Endothelial cell (in vitro differentiated cells): ENCODE measurements around the gene IL19. TPM values are rescaled to one million over a fixed set of nuclear protein-coding genes. Genes with fewer than 3 reads are reported as not detected.
"Not testable (repeated sequence)": the region's sequence is repeated elsewhere in the genome, so short reads cannot be mapped to it uniquely, and the experiment has no call there.

Experiments used
- DNase-seq: peaks from one replicate; pipeline ENCODE4 v3.0.0; 2021; ENCODE audit warnings: low spot score
- H3K27ac Mint-ChIP-seq: one replicate; pipeline ENCODE4 v1.8.0; 2021; ENCODE audit warnings: mixed read lengths, inconsistent platforms; ENCODE audit not compliant: unreplicated experiment
- H3K27me3 Mint-ChIP-seq: one replicate; pipeline ENCODE4 v1.8.0; 2021; ENCODE audit warnings: mild to moderate bottlenecking, moderate library complexity, mixed read lengths, inconsistent platforms; ENCODE audit not compliant: unreplicated experiment
- H3K36me3 Mint-ChIP-seq: one replicate; pipeline ENCODE4 v1.8.0; 2021; ENCODE audit warnings: mild to moderate bottlenecking, low read depth, mixed read lengths, inconsistent platforms; ENCODE audit not compliant: unreplicated experiment
- H3K4me1 Mint-ChIP-seq: one replicate; pipeline ENCODE4 v1.8.0; 2021; ENCODE audit warnings: mild to moderate bottlenecking, mixed read lengths, inconsistent platforms; ENCODE audit not compliant: unreplicated experiment
- H3K4me3 Mint-ChIP-seq: one replicate; pipeline ENCODE4 v1.8.0; 2021; ENCODE audit warnings: mild to moderate bottlenecking, mixed read lengths, inconsistent platforms; ENCODE audit not compliant: unreplicated experiment
- H3K9me3 Mint-ChIP-seq: one replicate; pipeline ENCODE4 v1.8.0; 2021; ENCODE audit warnings: mixed read lengths, inconsistent platforms; ENCODE audit not compliant: unreplicated experiment
- total RNA-seq: library from RNA; stranded (reverse); fragmentation: NEBNext Ultra II Directional; extraction: Animal tissue kit (Norgen Biotek cat#: 25700); gene quantifications from one replicate; pipeline ENCODE4 v1.2.1, GENCODE V29; 2021; ENCODE audit not compliant: unreplicated experiment
- TF ChIP-seq, protein P1 (sequence below): fragments of 200-600 bp; sonication (generic); IDR thresholded peaks from one replicate; pipeline ENCODE4 v1.5.0; 2021; ENCODE audit warnings: antibody characterized with exemption; ENCODE audit not compliant: unreplicated experiment

Gene IL19
- total RNA-seq, 1 donor from 2014 or later = not detected

DNA sequence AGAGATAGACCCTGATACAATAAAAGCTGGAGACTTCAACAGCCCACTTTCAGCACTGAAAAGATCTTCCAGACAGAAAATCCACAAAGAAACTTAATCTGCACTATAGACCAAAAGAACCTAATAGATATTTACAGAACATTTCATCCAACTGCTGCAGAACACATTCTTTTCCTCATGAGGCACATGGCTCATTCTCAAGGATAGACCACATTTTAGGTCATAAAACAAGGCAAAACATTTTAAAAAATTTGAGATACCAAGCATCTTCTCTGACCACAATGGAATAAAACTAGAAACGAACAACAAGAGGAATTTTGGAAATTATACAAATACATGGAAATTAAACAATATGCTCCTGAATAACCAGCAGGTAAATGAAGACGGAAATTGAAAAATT, 79.8 kb downstream of the IL19 start:
- Mint-ChIP-seq H3K27ac (no peak overlapping the region), H3K4me3 (no peak overlapping the region), H3K27me3 (peaks cover 3% of the 10 kb centered on the region), H3K36me3 (no peaks in the 10 kb centered on the region), H3K9me3 (no peaks in the 10 kb centered on the region), H3K4me1 (no peaks in the 10 kb centered on the region)
- TF ChIP-seq, protein P1, sequence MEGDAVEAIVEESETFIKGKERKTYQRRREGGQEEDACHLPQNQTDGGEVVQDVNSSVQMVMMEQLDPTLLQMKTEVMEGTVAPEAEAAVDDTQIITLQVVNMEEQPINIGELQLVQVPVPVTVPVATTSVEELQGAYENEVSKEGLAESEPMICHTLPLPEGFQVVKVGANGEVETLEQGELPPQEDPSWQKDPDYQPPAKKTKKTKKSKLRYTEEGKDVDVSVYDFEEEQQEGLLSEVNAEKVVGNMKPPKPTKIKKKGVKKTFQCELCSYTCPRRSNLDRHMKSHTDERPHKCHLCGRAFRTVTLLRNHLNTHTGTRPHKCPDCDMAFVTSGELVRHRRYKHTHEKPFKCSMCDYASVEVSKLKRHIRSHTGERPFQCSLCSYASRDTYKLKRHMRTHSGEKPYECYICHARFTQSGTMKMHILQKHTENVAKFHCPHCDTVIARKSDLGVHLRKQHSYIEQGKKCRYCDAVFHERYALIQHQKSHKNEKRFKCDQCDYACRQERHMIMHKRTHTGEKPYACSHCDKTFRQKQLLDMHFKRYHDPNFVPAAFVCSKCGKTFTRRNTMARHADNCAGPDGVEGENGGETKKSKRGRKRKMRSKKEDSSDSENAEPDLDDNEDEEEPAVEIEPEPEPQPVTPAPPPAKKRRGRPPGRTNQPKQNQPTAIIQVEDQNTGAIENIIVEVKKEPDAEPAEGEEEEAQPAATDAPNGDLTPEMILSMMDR = no peak
- no peak for DNase-seq

DNA sequence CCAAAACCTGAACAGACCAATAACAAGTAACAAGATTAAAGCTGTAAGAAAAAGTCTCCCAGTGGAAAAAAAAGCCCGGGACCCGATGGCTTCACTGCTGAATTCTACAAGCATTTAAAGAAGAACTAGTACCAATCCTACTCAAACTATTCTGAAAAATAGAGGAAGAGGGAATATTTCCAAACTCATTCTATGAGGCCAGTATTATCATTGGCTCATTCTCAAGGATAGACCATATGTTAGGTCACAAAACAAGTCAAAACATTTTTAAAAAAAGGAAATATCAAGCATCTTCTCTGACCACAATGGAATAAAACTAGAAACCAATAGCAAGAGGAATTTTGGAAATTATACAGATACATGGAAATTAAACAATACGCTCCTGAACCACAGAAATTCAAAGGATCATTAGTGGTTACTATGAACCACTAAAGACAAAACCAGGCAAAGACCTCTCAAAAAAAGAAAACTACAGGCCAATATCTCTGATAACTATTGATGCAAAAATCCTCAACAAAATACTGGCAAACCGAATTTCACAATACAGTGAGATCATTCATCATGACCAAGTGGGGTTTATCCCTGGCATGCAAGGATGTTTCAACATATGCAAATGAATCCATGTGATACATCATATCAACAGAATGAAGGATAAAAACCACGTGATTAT, 80.9 kb downstream of the IL19 start:
- TF ChIP-seq, protein P1 = no peak
- Mint-ChIP-seq H3K27ac (no peak overlapping the region), H3K36me3 (no peaks in the 10 kb centered on the region), H3K9me3 (no peaks in the 10 kb centered on the region), H3K4me3 (no peak overlapping the region), H3K27me3 (peaks cover 3% of the 10 kb centered on the region), H3K4me1 (no peaks in the 10 kb centered on the region)
- no peak for DNase-seq

DNA sequence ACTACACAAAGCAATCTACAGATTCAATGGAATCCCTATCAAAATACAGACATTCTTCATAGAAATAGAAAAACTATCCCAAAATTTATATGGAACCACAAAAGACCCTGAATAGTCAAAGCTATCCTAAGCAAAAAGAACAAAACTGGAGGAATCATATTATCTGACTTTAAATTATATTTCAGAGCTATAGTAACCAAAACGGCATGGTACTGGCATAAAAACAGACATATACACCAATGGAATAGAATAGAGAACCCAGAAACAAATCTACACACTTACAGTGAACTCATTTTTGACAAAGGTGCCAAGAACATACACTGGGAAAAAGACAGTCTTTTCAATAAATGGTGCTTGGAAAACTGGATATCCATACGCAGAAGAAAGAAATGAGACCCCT, 82.1 kb downstream of the IL19 start:
- not testable (repeated sequence) for H3K4me3 Mint-ChIP-seq, H3K4me1 Mint-ChIP-seq, H3K27ac Mint-ChIP-seq, DNase-seq, H3K27me3 Mint-ChIP-seq, H3K9me3 Mint-ChIP-seq, H3K36me3 Mint-ChIP-seq

DNA sequence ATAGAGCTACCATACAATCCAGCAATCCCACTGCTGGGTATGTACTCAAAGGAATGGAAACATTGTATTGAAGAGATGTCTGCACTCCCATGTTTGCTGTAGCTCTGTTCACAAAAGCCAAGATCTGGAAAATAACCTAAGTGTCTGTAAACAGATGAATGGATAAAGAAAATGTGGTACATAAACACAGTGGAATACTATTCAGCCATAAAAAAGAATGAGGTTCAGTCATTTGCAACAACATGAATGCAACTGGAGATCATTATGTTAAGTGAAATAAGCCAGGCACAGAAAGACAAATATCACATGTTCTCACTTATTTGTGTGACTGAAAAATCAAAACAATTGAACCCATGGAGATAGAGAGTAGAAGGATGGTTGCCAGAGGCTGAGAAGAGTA, 83.1 kb downstream of the IL19 start:
- H3K9me3 Mint-ChIP-seq, H3K27me3 Mint-ChIP-seq, H3K4me1 Mint-ChIP-seq, DNase-seq, H3K36me3 Mint-ChIP-seq, H3K27ac Mint-ChIP-seq, H3K4me3 Mint-ChIP-seq: not testable (repeated sequence)

DNA sequence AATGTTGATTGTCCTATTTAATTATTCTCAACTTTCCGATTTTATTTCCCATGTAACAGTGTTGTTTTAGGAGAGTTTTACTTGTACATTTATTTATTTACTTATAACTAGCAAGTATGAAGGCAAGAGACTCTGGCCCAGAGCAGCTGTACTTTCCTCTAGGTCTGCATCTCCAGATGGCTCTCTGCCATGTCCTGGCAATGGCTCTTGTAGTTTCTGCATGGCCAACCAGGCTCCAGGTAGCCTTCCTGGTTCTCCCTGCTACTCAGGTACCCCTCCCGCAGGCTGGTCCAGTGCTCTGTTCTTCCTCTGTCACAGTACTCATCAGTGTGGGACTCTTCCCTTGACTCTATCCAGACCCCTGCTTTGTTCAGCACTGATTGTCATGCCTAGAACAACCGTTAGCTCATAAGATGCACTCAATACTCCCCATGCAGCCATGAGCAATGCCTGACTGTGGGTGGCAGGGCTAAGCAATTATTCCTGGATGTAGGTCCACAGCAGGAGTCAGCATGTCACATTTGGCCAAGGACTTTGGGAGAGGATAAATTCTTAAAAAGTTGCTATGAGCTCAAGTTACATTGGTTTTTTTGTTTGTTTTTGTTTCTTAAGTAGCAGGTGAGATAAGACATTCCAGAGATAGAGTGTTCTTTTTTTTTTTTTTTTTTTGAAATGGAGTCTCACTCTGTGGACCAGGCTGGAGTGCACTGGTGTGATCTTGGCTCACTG, 84.0 kb downstream of the IL19 start:
- Mint-ChIP-seq H3K27me3 (peaks cover 3% of the 10 kb centered on the region), H3K36me3 (no peaks in the 10 kb centered on the region), H3K4me1 (no peaks in the 10 kb centered on the region), H3K9me3 (no peaks in the 10 kb centered on the region), H3K27ac (no peak overlapping the region), H3K4me3 (no peak overlapping the region)
- DNase-seq = no peak
- TF ChIP-seq, protein P1 = no peak

DNA sequence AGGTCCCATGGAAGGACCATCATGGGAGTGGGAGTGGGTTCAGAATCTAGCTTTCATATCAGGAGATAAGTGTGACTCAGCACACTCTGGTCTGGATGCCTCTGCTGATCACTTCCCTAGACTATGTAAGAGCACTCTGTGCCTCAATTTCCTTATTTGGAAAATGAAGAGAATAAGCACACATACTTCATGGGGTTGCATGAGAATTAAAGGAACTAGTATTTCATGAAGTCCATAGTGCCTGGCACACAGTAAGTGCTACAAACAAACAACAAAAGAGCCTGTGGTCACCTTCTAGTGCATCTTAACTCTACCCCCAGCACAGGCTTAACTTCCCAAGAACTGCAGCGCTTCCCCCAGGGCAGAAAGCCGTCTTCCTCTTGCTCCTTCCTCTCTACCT, 85.3 kb downstream of the IL19 start:
- no peak for DNase-seq
- TF ChIP-seq, protein P1 = no peak
- Mint-ChIP-seq H3K4me3 (no peak overlapping the region), H3K36me3 (no peaks in the 10 kb centered on the region), H3K4me1 (no peaks in the 10 kb centered on the region), H3K9me3 (no peaks in the 10 kb centered on the region), H3K27me3 (peaks cover 4% of the 10 kb centered on the region), H3K27ac (no peak overlapping the region)
